Measurements from ENCODE around the gene PRKCB.

The PRKCB gene

DNA sequence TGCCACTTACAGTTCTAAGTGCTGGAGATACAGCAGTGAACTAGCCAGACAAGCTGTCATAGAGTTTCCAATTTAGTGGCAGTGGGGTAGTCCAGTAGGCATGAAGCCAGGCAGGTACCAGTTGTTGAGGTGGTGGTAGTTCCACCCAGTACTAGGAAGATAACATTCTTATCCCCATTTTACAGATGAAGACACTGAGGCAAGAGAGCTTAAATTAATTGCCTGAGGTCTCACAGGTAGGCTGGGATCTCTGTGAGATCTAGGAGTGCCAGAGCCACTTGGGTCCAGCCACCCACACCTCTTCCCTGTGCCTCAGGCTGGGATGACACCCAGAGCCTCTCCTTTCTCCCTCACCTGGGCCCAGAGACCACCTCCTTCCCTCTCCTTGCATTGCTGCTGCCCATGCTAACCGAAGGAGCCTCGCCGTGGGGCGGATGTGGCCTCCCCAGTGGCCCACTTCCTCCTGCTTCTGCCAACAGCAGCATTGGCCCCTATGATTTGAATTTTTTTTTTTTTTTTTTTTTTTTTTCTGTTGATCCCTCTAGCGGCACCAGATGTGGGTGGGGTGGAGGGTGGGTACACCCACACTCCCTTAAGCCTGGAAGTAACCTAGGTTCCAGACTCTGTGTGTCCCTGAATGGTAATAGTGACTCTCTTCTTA, 114.0 kb downstream of the PRKCB start:
- H3K9ac ChIP-seq = no peak overlapping the region
- no peak overlapping the region for H3K27ac ChIP-seq
- H3K4me1 ChIP-seq (ENCODE audit: low read depth, poor library complexity, severe bottlenecking) = no peaks in the 10 kb centered on the region
- H3K27me3 ChIP-seq (ENCODE audit: insufficient read depth, low read depth) = no peaks in the 10 kb centered on the region
- H3K79me2 ChIP-seq (ENCODE audit: insufficient read depth, low read depth) = no peaks in the 10 kb centered on the region
- no peaks in the 10 kb centered on the region for H4K20me1 ChIP-seq (ENCODE audit: insufficient read depth)
- TF ChIP-seq CTCF (conservative IDR thresholded peaks at IDR 0.05; ENCODE audit: low read depth, low read length) = no peak
- H3K4me3 ChIP-seq (IDR thresholded peaks at IDR 0.05; ENCODE audit: insufficient read depth, low read depth, low read length) = no peak overlapping the region
- H3K36me3 ChIP-seq (ENCODE audit: insufficient read depth) = no peaks in the 10 kb centered on the region
- H2AFZ ChIP-seq (ENCODE audit: low read depth) = no peak overlapping the region
- no peak overlapping the region for H3K4me2 ChIP-seq

- Histone ChIP-seq H3K36me3 (ENCODE audit: insufficient read depth) (no peaks in the 10 kb centered on the region), H4K20me1 (ENCODE audit: insufficient read depth) (no peaks in the 10 kb centered on the region), H3K4me2 (no peak overlapping the region), H3K79me2 (ENCODE audit: insufficient read depth, low read depth) (no peaks in the 10 kb centered on the region), H3K4me1 (ENCODE audit: low read depth, poor library complexity, severe bottlenecking) (no peaks in the 10 kb centered on the region), H3K27ac (no peak overlapping the region), H3K4me3 (IDR thresholded peaks at IDR 0.05; ENCODE audit: insufficient read depth, low read depth, low read length) (no peak overlapping the region), H2AFZ (ENCODE audit: low read depth) (no peak overlapping the region), H3K27me3 (ENCODE audit: insufficient read depth, low read depth) (no peaks in the 10 kb centered on the region), H3K9ac (no peak overlapping the region)
- no peak for TF ChIP-seq CTCF (conservative IDR thresholded peaks at IDR 0.05; ENCODE audit: low read depth, low read length)
These were observed 114.6 kb downstream of the PRKCB start for GRCh38 chr16:23950291-23950894.

DNA sequence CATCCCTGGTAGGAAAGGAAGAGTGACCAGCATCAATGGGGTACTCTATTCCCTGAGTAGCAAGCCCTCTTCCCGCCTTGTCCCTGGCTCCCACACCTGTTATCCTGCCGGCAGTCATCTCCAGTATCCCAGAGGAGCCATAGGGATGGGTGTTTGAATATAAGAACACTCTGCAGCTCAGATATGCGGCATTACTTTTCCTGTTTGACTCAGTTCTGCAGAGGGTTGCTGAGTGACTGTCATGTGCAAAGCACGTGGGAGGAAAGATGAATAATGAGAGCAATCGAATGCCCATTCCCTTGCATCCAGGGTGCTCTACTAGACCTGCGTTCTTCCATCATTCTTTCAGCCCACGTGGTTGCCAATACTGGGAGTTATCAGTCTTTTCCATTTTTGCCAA, 115.1 kb downstream of the PRKCB start:
- no peaks in the 10 kb centered on the region for H3K79me2 ChIP-seq (ENCODE audit: insufficient read depth, low read depth)

DNA sequence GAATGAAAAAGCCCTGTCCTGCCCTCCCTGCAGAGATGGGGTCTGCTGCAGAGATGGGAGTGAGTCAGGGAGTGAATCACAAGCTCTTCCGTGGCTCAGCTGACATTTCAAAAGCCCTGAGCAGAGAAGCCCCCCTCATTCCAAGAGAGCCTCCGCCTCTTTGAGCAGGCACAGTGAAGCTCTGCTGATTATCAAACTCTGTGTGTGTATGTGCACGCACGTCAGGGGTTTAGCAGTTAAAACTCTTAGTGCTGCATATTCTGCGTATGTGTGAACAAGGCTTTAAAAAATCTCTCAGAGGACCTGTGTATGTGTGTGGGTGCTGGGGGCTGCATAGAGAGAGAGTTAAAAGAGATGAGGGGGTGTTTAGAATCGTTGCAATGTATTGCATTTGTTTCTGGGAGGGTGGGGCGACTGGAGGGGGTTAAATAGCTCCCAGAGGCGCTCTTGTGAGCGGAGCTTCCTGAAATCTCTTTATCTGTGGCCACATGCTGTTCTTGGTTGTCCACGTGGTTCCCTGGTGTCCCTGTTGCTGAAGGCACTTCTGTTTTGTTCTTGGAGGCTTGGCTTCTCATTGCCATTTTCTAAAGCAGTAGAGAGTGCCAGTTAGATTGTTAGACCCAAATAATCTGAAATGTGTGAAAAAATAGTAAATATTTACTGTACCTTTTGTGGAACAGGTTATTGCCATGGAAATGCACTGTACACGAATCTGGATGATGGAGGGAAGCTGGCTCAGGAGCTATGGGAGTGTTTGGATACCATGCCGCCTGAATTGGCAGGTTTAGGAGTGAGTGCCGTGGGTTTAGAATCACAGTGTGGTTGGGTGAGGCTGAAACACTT, 116.6 kb downstream of the PRKCB start:
- no peaks in the 10 kb centered on the region for H4K20me1 ChIP-seq (ENCODE audit: insufficient read depth)
- H3K79me2 ChIP-seq (ENCODE audit: insufficient read depth, low read depth) = no peaks in the 10 kb centered on the region
- H2AFZ ChIP-seq (ENCODE audit: low read depth) = no peak overlapping the region
- H3K4me1 ChIP-seq (ENCODE audit: low read depth, poor library complexity, severe bottlenecking) = no peaks in the 10 kb centered on the region
- H3K4me2 ChIP-seq = no peak overlapping the region
- no peak overlapping the region for H3K27ac ChIP-seq
- H3K27me3 ChIP-seq (ENCODE audit: insufficient read depth, low read depth) = no peaks in the 10 kb centered on the region
- H3K9ac ChIP-seq = no peak overlapping the region
- no peak overlapping the region for H3K4me3 ChIP-seq (IDR thresholded peaks at IDR 0.05; ENCODE audit: insufficient read depth, low read depth, low read length)
- H3K36me3 ChIP-seq (ENCODE audit: insufficient read depth) = no peaks in the 10 kb centered on the region
- no peak for TF ChIP-seq CTCF (conservative IDR thresholded peaks at IDR 0.05; ENCODE audit: low read depth, low read length)

More for the DNA sequence above, 115.1 kb downstream of the PRKCB start:
- no peaks in the 10 kb centered on the region for H4K20me1 ChIP-seq (ENCODE audit: insufficient read depth)
- no peaks in the 10 kb centered on the region for H3K27me3 ChIP-seq (ENCODE audit: insufficient read depth, low read depth)
- H3K27ac ChIP-seq = no peak overlapping the region
- no peaks in the 10 kb centered on the region for H3K4me1 ChIP-seq (ENCODE audit: low read depth, poor library complexity, severe bottlenecking)
- H3K4me3 ChIP-seq (IDR thresholded peaks at IDR 0.05; ENCODE audit: insufficient read depth, low read depth, low read length) = no peak overlapping the region
- TF ChIP-seq CTCF (conservative IDR thresholded peaks at IDR 0.05; ENCODE audit: low read depth, low read length) = no peak
- no peaks in the 10 kb centered on the region for H3K36me3 ChIP-seq (ENCODE audit: insufficient read depth)
- H2AFZ ChIP-seq (ENCODE audit: low read depth) = no peak overlapping the region
- no peak overlapping the region for H3K9ac ChIP-seq
- H3K4me2 ChIP-seq = no peak overlapping the region
